Activated T-cell treated with anti-CD3 and anti-CD28 coated beads for 48 hours (primary cell): ENCODE results near the gene PTPN2.
"Not testable (repeated sequence)": the region's sequence is repeated elsewhere in the genome, so short reads cannot be mapped to it uniquely, and the experiment has no call there.

Experiments
- DNase-seq: peaks from one replicate; pipeline ENCODE4 v3.0.0-alpha.2; 2020; ENCODE audit warnings: low read depth

The PTPN2 gene

DNA sequence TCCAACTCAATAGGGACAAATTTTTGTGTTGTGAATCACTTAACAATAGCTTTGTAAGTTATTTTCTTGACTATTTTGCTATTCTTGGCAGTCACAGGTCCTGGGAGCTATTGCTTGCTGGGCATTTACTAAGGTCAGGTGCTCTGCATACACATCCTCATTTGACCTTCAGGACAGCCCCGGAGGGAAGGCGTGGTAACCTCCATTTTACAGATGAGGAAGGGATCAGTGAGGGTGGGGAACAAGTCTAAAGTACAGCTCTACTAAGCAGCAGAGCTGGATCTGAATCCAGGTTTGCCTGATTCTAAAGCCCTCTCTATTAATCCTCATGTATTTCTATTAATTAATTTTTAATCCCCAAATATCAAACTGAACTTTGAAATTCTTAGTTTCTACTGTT is 58.8 kb downstream of the PTPN2 start:
- no peak for DNase-seq

DNA sequence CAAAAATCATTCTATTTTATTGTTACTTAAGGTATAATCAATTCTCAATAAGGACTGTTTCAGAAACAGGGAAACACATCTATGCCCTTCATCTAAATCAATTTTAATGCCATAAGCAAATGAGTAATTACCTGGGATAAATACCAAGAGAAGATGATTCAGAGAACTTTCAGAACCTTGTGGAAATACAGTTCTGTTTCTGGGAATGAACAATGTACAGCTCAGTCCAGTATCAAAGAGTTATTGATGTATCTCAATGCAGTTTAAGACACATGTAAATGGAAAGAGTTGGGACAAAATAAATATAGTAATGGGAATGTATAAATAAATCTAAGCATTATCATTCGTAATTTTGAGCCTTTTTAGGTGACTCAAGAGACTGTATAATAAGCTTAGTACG is 60.1 kb downstream of the PTPN2 start:
- no peak for DNase-seq

DNA sequence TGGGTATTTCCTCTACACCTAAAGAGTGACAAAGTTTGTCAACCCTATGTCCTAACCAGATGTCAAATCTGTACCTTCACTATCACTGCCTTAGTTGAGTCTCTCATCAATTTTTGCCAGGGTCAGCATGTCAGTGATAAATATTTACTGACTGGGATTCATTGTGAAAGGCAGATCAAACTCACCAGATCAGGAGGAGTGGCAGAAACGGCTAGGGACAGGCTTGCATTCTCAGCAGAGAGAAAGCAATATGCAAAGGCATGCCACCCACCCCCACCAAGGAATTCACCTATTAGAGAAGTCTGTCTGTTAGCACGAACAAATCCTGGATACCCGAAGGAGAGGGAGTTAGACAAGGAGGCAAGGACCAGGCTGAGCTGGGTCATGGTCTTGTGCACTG is 62.6 kb downstream of the PTPN2 start:
- no peak for DNase-seq

DNA sequence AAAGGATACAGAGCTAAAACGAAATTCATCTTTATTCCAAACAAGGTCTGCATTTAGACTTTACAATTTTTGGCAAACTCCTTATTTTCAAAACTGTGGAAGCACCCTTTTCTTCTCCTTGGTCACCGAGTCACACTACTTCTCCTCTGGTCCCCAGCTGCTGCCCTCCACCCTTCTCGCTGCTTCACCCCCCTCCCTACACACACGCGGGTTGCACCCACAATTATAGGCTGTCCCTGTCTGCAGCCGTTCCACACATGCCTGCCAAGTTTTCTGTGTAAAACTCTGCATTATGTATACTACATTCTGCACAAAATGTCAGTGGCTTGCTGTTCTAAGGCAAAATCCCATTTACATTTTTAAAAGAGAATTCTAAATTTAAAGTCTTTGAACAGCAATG is 63.5 kb downstream of the PTPN2 start:
- no peak for DNase-seq

DNA sequence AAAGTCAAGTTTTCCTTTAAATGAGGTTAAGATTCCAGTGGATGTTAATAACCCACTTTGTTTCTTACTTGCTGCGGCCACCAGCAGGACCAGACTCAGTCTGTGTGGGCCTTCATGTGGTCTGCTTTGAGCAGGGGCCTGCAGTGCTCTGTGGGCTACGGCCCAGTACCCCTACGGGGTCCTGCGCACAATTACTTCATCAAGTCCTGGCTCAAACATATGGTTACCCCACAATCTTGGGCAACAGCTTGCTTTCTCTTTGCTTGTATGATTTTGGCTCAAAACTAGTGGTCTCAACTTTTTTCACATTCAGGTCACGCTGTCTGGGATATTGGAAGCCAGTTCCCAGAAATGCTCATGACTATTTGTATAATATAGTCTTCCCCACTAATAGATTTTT is 64.2 kb downstream of the PTPN2 start:
- DNase-seq, result no peak

DNA sequence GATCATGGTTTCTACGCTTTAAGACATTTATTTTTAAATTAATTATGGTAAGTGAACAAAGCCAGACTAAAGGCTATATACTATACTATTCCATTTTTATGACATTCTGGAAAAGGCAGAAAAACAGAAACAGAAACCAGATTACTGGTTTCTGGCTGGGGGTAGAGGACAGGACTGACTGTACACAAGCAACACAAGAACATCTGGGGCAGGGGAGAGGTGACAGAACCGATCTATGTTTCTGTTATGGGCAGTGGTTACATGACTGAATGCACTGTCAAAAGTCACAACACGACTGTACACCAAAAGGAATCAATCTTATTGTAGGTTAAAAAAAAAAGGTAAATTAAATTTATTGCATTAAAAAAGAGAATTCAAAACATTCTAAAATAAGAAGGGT is 64.7 kb downstream of the PTPN2 start:
- no peak for DNase-seq

DNA sequence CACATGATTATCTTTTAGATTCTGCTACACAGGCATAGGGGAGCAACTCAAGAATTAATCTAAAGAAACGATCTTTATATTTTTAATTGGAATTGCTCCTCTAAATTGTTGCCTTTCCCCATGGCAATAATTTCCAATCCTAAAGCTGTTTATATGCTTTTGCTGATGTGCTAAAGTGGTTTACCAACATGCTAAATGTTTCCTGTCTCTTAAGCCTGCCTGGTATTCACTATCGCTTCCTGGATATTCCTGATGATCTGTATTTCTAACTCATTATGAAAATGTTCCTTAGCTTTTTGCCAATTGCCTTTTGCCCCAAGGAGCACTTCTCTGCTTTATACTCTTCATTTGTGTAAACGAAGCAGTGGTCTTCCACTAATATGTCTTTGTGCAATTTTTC is 65.8 kb downstream of the PTPN2 start:
- DNase-seq, result no peak

DNA sequence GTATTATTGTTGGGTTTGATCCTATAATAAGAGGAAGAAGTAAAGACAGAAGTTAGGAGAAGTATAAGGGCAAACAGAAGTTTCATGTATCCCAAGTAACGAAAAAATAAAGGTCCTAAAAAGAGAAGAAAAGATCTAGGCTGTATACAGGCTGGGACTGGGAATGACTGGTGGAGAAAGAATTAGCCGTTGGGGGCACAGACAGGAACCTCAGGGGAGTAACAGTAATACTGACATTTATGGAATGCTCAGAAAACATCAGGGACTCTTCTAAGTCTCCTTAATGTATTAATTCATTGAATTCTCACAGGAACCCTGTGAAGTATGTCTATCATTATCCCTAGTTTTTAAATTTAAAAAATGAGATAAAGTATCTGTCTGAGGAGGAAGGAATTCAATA is 67.6 kb downstream of the PTPN2 start:
- no peak for DNase-seq

DNA sequence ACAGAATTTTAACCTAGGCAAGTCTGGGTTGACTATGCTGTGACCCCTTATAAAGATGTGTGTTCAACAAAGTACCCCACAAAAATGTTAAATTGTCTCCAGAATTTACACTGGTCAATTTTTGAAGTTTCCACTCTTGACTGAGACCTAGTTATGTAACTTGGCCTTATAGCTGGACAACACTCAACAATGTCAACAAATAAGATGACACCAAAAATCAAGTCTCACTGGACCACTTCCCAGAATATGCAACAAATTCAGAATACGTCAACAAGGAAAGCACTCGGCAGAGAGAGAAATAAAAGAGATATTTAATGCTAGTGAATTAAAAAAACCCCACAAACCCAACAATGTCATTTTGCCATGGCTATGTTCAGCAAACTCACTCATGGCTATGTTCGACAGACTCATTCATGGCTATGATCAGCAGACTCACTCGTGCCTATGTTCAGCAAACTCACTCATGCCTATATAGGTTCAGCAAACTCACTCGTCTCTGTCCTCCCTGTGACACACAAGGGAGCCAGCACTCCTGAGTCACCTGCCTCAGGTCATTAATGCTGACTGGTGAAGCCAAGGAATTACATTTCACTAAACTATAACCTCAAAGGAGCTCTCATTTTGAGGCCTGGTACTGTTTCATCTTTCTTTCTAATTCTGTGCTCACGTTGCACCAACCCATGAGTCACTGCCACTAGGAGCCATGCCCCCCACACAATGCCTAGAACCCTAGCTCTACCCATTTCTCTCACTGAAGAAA is 72.7 kb downstream of the PTPN2 start:
- DNase-seq, result peak; percentile 12

DNA sequence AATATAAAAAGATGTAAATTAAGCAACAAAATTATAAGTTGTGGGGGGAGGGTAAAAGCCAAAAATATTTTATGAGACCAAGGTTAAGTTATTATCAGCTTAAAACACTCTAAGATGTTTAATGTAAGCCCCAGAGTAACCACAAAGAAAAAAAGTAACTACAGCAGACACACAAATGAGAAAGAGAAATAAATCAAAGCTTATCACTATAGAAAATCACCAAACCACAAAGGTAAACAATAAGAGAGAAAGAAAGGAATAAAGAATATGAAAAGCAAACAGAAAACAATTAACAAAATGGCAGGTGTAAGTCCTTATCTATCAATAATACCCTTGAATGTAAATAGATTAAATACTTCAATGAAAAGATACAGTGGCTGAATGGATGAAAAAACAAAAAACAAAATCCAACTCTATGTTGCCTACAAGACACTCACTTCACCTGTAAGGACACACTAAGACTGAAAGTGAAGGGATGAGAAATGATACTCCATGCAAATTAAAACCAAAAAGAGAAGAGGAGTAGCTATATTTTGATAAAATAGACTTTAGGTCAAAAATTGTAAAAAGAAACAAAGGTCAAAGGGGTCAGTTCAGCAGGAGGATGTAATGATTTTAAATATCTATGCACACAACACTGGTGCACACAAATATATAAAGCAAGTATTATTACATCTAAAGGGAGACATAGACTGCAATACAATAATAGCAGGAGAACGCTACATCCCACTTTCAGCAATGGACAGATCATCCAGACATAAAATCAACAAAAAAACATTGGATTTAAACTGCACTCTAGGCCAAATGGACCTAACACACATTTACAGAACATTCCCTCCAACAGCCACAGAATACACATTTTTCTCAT is 80.7 kb downstream of the PTPN2 start:
- no peak for DNase-seq

DNA sequence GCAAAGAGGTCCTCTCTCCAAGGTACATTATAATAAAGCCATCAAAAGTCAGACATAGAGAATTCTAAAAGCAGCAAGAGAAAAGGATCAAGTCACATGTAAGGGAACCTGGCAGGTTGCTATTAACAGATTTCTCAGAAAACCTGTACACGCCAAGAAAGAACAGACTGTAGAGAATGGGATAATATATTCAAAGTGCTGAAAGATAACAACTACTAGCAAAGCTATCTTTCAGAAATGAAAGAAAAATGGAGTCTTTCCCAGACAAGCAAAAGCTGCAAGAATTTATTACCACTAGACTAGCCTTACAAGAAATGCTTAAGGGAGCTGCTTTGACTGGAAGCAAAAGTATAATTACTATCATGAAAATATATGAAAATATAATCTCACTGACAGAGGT is 81.5 kb downstream of the PTPN2 start:
- DNase-seq, result no peak

DNA sequence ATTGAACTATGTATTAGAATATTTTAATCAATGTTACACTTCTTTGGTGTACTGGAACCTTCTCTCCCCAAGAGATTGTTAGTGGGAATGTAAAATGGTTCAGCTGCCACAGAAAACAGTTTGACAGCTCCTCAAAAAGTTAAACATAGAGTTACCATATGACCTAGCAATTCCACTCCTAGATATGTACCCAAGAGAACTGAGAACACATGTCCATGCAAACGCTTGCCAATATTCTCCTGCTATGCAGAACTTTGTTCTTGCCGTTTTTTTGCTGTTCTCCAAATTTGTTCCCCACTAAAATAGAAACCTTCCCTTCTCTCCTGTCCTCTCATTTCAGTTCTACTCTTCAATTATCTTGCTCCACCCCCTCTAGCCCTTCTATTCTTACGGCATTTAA is 87.6 kb downstream of the PTPN2 start:
- DNase-seq, result no peak

DNA sequence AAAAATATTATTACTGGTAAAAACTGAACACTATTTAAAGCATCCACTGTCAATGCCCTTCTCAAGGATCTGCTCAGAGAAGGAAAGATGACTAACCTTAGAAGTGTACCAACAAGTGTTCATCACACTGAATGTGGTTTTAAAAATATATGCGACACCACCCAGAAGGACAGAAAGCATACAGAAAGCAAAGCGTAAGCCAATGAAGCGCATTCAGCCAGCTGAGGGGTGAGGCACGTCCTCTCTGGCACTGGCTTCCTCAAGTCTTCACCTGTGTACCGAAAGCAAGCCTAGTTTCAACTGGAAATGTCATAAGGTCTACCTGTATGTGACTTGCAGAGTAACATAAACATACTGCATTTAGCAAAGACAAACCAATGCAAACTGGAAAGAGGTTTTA is 92.4 kb downstream of the PTPN2 start:
- no peak for DNase-seq

DNA sequence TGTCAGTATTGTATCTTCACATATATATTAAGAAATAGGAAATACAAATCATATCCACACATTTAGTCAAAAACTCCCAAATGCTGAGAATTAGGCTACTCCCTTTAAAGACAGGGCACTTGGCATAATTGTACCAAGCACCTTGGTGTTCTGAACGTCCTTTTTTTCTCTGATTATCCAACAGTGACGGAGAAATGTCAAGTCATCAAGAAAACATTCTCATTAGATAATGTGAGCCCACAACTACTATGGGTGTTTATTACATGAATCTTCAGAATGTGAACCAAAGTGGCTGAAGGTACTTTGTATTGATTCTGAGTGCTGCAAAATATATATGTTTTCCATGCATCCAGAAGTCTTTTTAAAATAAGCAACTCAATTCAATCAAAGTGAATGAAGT is 97.4 kb downstream of the PTPN2 start:
- no peak for DNase-seq

DNA sequence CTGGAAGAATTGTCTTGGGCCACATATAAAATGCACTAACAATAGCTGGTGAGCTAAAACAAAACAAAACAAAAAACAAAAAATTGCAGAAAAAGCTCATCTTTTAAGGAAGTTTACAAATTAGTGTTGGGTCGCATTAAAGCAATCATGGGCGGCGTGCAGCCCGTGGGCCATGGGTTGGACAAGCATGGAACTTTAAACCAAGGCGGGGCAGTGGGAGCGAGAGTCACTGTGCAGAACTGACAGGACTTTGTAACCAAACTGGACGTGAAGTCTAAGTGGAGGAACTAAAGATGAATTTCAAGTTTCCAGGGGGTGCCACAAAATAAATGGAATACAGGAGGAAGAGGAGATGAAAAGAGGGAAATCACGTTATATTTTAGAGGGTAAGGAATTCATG is 100.5 kb downstream of the PTPN2 start:
- DNase-seq, result no peak

DNA sequence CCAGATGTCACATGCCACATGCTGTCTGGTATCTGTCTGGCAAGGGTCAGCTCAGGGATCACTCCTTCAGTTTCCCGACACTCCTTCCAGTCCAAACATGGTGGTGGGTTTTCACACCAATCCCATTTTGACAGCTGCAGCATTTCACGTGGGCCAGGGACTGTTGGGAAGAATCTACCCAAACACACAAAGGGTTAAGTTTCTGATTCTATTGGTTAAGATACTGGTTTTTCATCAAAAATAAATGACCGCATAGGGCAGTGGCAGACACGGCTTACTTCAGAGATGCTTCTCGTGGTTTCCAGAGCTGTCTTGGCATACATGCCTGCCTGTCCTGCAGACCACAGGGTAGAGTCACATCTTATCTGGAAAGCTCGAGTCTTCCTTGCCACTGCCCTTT is 101.5 kb downstream of the PTPN2 start:
- DNase-seq, result no peak

DNA sequence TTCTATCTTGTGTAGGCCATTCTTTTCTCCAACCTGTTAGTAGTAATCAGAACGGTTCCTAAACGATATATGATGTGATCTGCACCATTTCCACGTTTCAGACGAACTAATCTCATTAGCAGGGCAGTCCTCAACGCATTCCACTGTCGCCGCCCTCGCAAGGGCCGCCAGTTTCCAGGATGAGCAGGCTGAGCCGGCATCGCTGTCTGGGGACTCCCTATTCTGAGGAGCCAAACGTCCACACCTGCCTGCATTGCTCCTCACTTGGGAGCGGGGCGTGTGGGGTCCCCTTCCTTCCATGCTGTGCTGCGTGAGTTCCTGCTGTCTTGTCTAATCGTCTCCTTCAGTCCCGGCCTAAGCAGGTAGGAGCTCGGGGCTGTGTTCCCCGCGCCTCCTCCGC is 104.6 kb downstream of the PTPN2 start:
- no peak for DNase-seq

DNA sequence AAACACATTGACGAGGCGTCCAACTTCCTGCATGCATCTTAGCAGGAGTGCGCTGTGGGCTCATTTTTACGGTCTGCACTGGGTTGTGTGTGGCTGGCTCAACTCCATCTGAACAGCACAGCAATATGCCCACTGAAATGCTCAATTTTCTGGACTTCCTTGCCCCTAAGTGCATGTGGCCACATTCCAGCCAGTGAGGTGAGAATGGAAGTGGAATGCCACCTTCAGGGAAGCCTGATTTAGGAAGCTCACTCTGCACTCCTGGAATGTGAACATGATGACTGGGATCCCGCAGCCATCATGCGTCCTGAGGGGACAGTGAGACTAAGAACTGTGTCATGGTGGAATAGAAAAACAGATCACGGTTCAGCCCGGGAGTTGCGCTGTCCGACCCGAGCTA is 105.0 kb downstream of the PTPN2 start:
- no peak for DNase-seq

DNA sequence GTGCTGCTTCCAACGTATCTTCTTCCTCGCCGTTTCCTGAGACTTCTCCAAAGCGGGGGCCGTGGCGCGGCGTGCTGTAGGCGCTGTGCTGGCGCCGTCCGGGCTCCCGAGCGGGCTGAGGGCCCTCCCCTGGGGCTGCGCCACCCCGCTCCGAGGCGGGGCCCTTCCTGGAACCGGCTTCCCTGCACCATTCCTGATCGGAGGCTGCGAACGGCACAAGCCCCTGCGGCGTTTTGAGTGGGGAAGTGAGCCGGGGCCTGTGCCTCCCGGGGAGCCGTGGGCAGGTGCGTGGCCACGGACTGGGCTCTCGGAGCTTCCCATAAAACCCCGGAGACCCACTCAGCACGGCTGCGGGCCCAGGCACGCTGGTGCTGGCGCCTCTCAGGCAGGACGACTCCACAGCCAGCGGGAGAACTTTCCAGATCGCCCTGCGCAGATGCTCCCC is 106.5 kb downstream of the PTPN2 start:
- no peak for DNase-seq

DNA sequence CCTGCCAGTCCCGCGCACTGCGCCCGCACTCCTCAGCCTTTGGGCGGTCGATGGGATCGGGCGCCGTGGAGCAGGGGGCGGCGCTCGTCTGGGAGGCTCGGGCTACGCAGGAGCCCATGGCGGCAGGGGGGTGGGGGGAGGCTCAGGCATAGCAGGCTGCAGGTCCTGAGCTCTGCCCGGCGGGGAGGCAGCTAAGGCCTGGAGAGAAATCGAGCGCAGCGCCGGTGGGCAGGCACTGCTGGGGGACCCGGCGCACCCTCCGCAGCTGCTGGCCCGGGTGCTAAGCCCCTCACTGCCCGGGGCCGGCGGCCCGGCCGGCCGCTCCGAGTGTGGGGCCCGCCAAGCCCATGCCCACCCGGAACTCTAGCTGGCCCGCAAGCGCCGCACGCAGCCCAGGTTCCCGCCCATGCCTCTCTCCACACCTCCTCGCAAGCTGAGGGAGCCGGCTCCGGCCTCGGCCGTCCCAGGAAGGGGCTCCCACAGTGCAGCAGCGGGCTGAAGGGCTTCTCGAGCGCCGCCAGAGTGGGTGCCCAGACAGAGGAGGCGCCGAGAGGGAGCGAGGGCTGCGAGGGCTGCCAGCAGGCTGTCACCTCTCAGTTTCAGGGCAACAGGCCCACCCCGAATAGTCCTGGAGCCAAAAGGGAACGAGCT is 107.1 kb downstream of the PTPN2 start:
- no peak for DNase-seq

DNA sequence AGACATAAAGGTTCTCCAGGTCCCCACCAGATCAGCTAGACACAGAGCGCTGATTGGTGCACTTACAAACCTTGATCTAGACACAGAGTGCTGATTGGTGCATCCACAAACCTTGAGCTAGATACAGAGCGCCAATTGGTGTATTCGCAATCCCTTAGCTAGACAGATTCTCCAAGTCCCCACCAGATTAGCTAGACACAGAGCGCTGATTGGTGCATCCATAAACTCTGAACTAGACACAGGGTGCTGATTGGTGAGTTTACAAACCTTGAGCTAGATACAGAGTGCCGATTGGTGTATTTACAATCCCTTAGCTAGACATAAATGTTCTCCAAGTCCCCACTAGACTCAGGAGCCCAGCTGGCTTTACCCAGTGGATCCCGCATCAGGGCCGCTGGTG is 107.6 kb downstream of the PTPN2 start:
- not testable (repeated sequence) for DNase-seq

DNA sequence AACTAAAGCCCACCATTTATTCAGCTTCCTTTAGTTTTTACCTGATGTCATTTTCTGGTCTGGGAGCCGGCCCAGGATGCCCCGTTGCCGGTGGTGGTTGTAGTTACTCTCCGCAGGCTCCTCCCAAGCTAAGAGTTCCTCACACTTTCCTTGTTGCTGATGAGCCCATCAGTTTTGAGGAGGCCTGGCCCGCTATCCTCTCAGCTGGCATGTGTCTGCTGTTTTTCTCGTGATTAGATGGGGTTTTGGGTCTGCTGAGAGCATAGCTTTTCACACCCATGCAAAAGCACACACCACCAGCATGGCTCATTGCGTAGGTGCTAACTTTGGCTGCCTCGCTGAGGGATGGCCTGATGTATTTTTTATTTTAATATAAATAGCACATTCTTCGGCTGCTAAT is 109.1 kb downstream of the PTPN2 start:
- no peak for DNase-seq

DNA sequence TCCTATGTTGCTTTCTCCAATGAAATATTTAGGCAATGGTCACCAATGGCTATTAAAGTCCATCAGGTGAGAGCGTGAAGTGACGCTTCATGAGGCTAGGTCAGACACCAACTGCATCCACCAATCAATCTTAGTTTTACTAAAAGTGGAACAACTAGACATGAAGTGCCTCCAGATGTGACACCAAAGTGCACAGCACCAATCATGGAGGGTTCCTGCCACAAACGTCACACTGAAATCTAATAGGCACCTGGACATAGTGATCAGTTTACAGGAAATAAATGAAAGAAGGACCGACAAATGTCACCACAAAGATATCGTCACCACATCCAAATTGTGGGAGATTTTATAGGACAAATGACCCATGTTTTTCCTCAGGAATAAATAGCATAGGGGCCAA is 110.7 kb downstream of the PTPN2 start:
- no peak for DNase-seq
